Hematopoietic multipotent progenitor cell treated with erythropoietin and hydrocortisone succinate and interleukin-3 and kit ligand, for 15 days (in vitro differentiated cells): ENCODE data around the gene SYTL2.
A peak's percentile ranks its signal among the peaks of the same experiment; 100 is the strongest.
"Not testable (repeated sequence)": the region's sequence is repeated elsewhere in the genome, so short reads cannot be mapped to it uniquely, and the experiment has no call there.

Source experiments
- DNase-seq: peaks from one replicate; pipeline ENCODE4 v3.0.0-alpha.2; 2015; ENCODE audit warnings: low spot score

The SYTL2 gene, protein sequence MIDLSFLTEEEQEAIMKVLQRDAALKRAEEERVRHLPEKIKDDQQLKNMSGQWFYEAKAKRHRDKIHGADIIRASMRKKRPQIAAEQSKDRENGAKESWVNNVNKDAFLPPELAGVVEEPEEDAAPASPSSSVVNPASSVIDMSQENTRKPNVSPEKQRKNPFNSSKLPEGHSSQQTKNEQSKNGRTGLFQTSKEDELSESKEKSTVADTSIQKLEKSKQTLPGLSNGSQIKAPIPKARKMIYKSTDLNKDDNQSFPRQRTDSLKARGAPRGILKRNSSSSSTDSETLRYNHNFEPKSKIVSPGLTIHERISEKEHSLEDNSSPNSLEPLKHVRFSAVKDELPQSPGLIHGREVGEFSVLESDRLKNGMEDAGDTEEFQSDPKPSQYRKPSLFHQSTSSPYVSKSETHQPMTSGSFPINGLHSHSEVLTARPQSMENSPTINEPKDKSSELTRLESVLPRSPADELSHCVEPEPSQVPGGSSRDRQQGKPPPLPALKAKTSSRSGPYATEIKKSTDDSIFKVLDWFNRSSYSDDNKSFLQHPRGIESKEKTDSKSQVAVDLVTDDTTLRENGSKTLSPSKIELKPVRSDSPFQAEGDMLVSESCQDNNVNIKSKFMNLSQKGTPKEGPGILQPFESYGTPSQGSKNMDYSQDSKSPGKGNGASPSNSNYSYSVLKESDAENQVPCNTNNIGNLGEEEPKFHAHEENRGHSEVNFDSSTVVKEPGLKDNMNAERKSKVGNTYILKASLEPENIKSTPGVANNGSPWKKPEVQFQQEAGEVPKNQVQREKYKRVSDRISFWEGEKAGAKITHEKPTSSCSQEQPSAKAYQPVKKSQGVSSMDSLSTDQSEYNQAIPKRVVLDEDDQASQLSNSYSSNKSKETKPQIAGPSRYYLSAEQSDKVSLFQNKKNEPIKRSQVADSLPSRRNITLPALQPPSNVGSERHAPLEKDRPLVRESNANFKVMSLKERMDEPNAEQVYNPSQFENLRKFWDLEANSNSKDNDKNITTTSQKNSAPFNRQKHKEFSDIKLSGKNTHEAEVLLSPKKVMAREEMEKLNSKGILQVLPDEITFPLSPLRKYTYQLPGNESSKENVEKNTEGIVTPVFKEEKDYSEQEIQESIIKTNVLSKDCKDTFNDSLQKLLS (N-terminal part only)

DNA sequence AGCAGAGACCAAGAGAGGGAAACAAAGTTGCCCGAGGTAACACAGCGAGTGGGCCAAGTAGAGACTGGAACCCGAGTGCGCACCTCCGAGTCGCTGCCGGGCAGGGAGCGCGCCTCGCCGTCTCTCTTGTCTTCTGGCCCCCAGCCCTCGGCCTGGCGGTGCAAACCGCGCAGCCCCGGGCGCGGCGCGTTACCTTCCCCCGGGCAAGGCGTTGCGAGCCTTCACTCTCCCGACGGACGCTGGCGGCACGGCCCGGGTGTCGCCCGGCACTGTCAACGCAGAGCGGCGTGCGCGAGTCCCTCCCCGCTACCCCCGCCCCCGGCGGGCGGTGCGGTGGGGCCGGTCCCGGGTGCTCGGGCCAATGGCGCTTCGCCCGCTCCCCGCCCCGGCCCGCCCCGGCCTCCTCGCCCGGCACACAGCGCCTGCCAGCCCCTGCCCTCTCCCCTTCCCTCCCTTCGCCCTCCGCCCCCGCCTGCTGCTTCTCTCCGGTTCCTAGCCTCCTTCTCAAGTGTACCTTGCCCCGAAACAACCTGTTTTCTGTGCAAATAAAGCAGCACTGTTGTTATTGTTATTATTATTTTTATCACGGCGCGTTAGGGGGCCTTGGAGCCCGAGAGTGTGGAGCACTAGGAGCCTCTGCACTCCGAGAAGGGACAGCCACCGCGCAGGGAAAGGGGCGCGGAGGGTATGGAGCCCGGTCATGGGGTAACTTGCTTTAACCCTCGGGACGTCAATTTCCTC, at the start of gene SYTL2:
SYTL2 (minus strand) TSS at position 271 of the 741 bp plus-strand sequence. CDS start 53,416 bp downstream, outside the sequence.
- peak; percentile 26 for DNase-seq

DNA sequence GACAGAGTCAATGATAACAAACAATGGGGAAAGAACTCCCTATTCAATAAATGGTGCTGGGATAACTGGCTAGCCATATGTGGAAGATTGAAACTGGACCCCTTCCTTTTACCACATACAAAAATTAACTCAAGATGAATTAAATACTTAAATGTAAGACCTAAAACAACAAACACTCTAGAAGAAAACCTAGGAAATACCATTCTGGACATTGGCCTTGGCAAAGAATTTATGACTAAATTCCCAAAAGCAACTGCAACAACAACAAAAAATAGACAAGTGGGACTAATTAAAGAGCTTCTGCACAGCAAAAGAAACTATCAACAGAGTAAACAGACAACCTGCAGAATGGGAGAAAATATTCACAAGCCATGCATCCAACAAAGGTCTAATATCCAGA, 48.6 kb upstream of the SYTL2 start:
- not testable (repeated sequence) for DNase-seq

DNA sequence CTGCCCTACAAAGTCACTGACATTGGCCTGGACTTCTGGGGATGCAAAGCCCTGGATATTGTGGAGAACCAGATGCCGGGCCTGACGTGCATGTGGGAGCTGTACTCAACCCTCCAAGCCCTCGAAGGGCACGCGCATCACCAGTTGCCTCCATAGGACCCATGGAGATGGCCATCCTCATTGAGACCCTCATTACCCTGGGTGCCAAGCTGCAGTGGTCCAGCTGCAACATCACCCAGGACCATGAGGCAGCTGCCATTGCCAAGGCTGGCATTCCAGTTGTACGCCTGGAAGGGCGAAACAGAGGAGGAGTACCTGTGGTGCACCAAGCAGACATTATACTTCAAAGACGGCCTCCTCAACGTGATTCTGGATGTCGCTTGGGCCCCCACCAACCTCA, 46.2 kb upstream of the SYTL2 start:
- no peak for DNase-seq

DNA sequence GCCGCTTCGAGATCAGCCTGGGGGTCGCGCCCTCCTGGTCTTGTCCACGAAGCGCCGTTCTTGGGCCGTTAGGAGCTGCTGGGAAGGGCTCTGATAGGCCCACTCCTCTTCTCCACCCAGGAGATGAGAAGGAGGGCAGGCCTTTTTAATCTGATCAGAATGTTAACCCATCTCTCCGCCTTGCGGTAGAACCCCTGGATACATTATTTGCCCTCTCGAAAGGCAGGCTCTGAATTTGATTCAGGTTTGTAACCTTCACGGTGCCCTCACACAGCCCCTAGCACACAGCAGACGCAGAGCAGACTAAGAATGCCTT, 44.4 kb upstream of the SYTL2 start, which contains the start of gene CCDC83:
CCDC83 (plus strand) TSS at position 43 of the 316 bp plus-strand sequence. CDS start 9,741 bp downstream, outside the sequence.
- DNase-seq: no peak

DNA sequence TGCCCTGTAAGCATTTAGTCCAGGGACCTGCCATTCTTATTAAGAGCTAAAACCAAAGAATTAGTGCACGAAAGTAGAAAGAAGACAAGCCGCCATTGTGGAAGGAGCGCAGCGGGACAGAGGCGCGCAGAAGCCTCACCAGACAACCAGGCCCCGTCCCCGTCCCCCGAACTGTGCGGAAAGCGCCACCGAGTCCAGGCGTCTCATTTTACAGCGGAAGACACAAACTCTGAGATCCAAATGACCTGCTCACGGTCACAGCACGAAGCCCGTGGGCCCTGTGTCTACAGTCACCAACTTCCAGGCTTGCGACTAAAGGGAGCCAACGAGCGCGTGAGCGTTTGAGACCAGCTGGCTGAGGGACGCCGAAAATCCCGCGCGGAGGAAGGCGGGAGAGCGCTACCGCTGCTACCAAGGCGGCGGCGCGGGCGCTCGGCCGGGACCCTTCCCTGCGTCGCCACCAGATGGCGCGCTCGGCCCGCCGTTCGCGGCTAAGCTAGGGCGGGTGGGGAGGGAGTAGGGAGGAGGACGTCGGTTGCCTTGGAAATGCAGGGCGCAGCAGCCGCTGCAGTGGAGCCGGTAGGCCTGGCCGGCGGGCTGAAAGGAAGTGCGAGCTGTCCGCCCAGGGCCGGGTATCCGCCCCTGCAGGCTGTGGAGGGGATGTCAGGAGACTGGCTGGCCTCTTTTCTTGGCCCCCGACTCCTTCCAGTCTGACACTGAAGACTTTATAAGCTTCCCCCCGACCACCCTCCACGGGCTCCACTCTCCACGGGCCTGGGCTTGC, 43.8 kb upstream of the SYTL2 start:
- peak; percentile 87 for DNase-seq

DNA sequence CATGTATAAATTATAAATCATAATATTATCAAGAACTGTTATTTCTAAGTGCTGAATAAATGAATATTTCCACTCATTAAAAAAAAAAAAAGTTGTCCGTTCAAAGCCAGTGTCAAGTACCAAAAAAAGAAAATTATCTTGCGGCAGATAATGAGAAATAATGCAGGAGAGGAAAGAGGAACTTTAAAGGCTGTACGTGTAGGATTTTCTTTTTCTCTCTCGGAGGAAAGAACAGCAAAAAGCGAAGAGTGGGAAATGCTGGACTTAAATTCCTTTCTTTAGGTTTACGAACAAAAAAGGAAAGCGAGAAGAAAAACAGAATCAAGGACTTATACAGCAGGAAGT, 43.2 kb upstream of the SYTL2 start:
- DNase-seq: no peak

DNA sequence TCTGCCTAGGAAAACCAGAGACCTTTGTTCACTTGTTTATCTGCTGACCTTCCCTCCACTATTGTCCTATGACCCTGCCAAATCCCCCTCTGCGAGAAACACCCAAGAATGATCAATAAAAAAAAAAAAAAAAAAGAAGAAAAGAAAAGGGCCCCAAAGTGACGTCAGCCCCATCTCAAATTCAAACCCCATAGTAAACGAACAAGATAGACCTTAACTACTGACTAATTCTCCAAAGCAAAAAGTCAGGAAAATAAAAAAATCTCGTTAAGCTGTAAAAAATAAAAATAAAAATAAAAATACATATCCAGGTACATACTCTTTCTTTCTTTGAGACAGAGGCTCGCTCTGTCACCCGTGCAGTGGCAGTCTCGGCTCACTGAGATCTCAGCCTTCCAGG, 42.6 kb upstream of the SYTL2 start:
- DNase-seq: not testable (repeated sequence)

DNA sequence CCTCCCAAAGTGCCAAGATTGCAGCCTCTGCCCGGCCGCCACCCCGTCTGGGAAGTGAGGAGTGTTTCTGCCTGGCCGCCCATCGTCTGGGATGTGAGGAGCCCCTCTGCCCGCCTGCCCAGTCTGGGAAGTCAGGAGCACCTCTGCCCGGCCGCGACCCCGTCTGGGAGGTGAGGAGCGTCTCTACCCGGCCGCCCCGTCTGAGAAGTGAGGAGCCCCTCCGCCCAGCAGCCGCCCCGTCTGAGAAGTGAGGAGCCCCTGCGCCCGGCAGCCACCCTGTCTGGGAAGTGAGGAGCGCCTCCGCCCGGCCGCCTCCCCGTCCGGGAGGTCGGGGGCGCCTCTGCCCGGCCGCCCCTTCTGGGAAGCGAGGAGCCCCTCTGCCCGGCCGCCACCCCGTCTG, 41.8 kb upstream of the SYTL2 start:
- DNase-seq: not testable (repeated sequence)

DNA sequence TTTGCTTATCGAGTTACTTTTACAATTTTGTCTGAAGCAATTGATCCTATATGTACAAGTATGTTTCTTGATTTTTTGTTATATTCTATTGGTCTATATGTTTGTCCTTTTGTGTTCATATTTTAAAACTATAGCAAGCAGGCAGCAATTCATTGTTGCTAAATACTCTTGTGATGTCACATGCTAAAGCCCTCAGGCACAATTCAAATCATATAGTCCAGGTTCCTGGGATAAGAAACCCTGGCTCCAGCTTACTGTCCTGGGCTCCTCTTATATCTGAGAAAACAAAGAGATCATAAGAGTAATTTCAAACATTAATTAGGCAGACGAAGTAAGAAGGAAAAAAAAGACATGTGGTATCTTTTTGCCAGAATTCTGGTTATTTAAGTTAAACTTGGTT, 37.6 kb upstream of the SYTL2 start:
- no peak for DNase-seq

DNA sequence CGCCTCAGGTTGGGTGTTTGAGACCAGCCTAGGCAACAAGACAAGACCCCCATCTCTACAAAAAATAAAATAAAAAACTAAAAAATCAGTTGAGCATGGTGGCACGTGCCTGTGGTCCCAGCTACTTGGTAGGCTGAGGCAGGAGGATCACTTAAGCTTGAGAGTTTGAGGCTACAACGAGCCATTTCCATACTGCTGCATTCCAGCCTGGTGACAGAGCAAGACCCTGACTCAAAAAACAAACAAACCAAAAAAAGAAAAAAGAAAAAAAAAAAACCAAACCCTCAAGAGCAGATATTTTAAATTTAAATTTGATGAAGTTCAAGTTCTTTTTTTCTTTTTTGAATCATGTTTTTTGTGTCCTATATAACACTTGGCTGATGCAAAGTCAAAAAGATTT, 37.1 kb upstream of the SYTL2 start:
- DNase-seq: no peak

DNA sequence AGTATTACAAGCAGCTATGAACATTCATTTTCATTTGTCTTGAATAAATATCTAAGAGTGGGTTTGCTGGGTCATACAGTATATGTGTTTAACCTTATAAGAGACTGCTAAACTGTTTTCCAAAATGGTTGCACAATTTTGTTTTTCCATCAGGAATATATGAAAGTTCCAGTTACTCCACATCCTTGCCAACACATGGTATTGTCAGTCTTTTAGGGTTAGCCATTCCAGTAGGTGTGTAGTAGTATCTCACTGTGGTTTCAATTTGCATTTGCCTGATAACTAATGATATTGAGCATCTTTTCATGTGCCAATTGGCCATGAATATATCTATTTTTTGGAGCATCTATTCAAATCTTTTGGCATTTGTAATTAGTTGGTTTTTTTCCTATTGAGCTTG, 36.5 kb upstream of the SYTL2 start:
- DNase-seq: no peak

DNA sequence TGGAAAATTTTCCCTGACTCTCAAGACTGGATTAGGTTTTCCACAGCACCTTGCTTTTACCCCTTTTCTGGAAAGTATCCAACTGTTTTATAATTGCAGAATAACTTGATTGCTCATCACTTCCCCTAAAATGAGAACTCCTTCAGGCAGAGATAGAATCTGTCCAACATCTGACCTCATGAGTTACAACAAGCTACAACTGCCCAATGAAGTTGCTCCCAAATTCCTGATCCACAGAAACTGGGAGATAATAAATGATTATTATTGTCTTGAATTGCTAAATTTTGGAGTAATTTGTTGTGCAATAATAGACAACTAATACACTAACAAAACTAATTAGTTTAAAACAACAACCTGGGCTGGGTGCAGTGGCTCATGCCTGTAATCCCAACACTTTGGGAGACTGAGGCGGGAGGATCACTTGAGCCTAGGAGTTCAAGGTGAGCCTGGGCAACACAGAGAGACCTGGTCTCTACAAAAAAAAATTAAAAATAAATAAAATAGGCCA, 34.2 kb upstream of the SYTL2 start:
- DNase-seq: no peak

DNA sequence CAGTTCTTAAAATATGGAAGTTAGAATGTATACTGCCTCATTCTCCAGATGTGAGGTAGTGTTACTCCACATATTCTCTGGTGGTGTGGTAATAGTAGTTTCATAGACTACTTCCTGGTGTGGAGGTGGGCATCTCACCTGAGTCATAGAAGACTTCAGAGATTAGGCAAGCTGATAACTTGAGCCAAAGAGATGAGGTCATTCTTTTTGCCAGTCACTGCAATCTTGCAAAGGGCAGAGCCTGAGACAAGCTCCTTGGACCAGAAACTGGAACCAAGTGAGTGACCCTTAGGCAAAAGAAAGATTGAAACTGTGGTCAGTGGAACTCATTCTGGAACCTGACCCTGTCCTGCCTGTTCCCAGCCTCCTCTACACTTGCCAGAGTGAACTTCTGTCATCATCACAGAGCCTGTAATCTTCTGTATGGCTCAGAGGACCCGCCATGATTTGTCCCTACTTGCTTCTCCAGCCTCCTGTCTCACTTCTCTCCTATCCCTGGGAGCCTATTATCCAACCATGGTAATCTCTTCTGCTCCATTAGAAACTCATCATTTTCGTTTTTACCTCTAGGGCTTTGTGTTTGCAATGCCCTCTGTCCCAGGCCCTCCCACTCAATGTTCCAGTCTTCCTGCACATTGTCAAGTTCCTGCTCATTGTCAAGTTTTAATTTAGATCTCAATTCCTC, 33.6 kb upstream of the SYTL2 start:
- DNase-seq: no peak

DNA sequence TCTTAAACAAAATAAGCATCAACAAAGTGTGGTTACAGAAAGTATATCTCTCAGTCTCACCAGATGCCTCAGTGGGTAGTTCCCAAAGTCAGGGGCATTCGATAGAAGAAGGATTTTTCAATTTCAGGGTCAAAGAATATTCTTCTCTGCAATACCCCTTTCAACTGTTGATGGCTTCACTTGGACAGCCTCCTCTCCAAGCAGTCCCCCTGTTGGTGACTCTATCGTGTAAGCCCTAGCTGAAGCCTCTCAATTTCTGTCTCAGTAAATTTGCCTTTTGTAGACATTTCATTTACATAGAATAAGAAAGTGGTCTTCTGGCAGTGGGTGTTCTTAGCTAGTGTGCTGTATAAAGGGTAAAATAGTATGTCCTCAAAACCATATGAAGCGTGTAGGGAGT, 33.0 kb upstream of the SYTL2 start:
- DNase-seq: no peak

DNA sequence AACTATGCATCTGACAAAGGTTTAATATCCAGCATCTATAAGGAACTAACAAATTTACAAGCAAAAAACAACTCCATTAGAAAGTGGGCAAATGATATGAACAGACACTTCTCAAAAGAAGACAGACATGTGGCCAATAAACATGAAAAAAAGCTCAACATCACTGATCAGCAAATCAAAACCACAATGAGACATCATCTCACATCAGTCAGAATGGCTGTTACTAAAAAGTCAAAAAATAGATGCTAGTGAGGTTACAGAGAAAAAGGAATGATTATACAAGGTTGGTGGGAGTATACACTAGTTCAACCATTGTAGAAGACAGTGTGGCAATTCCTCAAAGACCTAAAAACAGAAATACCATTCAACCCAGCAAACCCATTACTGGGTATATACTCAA, 30.0 kb upstream of the SYTL2 start:
- DNase-seq: not testable (repeated sequence)

DNA sequence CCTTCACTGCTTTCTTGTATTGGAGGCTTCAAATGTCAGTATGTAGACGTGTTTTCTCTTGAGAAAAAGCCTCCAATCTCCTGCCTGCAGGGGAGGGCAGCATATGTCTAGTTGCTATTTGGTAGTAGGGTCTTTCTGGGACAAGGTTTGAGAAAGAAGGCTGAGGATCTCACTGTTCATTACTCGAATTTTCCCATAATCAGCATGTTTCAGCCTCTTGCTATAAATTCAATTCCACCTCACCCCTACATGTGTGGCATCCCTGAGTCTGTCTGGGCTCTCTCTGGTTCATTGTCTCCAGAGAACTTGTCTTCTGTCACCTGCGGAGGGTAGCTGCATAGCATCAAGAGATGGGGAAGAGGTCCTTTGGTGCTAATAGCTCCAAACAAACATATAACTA, 24.8 kb upstream of the SYTL2 start:
- no peak for DNase-seq

DNA sequence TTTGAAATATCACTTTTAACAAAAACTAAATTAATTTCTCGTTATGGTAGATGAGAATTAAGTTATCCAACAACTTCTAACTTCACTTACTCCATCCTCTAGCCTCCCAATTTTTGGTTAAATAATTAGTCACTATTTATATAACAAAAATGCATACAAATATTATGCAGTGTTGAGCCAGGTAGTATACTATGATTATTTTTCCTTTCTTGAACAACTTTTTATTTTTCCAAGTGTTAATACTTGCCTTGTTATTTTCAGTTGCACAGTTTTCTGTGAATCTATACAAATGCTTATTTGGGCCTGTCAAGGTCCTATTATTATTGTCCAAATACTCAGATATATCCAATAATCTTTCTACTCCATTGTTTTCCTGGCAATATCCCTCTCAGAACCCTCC, 24.3 kb upstream of the SYTL2 start:
- DNase-seq: no peak

DNA sequence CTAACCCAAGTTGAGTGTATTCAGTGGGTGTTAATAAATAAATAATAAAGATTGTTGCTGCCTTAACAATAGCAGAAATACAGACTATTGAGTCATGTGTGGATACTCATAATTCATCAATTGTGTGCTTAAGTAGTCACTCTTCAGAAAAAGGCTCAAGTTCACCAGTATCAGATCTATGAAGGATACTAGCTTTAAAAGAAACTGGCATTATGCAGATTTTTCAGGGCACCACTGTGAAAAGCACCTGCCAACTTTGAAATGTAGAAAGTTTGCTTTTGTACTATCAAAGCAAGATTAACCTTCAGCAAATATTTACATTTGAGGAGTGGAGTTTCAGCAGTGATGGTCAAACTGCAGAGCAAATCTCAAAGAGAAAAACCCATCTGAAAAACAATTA, 20.1 kb upstream of the SYTL2 start:
- DNase-seq: no peak

DNA sequence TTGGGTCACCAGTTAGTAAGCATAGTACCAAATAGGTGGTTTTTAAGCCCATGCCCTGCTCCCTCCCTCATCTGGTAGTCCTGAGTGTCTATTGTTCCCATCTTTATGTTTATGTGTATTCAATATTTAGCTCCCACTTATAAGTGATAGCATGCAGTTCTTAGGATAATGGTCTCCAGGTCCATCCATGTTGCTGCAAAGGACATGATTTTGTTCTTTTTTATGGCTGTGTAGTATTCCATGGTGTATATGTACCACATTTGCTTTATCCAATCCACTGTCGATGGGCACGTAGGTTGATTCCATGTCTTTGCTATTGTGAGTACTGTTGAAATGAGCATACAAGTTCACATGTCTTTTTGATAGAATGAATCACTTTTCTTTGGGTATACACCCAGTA, 18.2 kb upstream of the SYTL2 start:
- no peak for DNase-seq

DNA sequence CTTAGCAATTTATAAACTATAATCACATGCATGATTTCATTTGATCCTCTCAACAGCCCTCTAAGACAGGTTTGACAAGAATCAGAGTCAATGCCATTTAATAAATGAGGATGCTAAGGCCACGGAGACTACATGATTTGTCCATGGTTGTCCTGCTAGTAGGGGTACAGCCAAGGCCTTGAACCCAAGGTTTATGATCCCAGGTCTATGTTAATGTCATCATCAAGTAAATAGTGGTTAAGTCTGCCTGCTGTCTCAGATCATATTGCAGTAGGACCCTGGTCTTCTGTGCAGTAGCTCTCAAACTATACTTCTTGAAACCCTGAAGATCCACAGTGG, 17.7 kb upstream of the SYTL2 start:
- no peak for DNase-seq
